SJSA1 (cell line): Measurements from ENCODE around the gene DUSP7. TPM values are rescaled to one million over a fixed set of nuclear protein-coding genes. Genes with fewer than 3 reads are reported as not detected.

Experiments
- DNase-seq, 2 experiments: peaks; one replicate each; pipeline ENCODE4 v3.0.0-alpha.2; 2015 to 2020; ENCODE audit warnings: low spot score in 2 of 2, low read depth in 1 of 2
- H3K27ac ChIP-seq: fragments of 250-450 bp; sonication (Bioruptor Pico); 2 replicates; pipeline ENCODE4 v1.5.1; 2020; ENCODE audit warnings: mild to moderate bottlenecking, moderate library complexity
- H3K27me3 ChIP-seq: fragments of 250-450 bp; sonication (Bioruptor Pico); replicated peaks from 2 replicates; pipeline ENCODE4 v1.5.1; 2020; ENCODE audit warnings: mild to moderate bottlenecking, moderate library complexity
- H3K36me3 ChIP-seq: fragments of 250-450 bp; sonication (Bioruptor Pico); 2 replicates; pipeline ENCODE4 v1.5.1; 2020; ENCODE audit warnings: mild to moderate bottlenecking
- H3K4me1 ChIP-seq: fragments of 250-450 bp; sonication (Bioruptor Pico); replicated peaks from 2 replicates; pipeline ENCODE4 v1.6.1; 2021; ENCODE audit warnings: mild to moderate bottlenecking
- H3K4me3 ChIP-seq: fragments of 250-450 bp; sonication (Bioruptor Pico); 2 replicates; pipeline ENCODE4 v1.5.1; 2020; ENCODE audit warnings: mild to moderate bottlenecking
- H3K9me3 ChIP-seq: fragments of 250-450 bp; sonication (Bioruptor Pico); replicated peaks from 2 replicates; pipeline ENCODE4 v1.5.1; 2020; ENCODE audit warnings: mild to moderate bottlenecking
- total RNA-seq: library from RNA; depleted of rRNA; stranded (reverse); fragments of >200 nt; shearing (Covaris generic); gene quantifications from 2 replicates; pipeline ENCODE4 v1.2.3, GENCODE V29; 2014

DUSP7 gene
- total RNA-seq, 1 experiment from 2014 or later, result 13.3 TPM

DNA sequence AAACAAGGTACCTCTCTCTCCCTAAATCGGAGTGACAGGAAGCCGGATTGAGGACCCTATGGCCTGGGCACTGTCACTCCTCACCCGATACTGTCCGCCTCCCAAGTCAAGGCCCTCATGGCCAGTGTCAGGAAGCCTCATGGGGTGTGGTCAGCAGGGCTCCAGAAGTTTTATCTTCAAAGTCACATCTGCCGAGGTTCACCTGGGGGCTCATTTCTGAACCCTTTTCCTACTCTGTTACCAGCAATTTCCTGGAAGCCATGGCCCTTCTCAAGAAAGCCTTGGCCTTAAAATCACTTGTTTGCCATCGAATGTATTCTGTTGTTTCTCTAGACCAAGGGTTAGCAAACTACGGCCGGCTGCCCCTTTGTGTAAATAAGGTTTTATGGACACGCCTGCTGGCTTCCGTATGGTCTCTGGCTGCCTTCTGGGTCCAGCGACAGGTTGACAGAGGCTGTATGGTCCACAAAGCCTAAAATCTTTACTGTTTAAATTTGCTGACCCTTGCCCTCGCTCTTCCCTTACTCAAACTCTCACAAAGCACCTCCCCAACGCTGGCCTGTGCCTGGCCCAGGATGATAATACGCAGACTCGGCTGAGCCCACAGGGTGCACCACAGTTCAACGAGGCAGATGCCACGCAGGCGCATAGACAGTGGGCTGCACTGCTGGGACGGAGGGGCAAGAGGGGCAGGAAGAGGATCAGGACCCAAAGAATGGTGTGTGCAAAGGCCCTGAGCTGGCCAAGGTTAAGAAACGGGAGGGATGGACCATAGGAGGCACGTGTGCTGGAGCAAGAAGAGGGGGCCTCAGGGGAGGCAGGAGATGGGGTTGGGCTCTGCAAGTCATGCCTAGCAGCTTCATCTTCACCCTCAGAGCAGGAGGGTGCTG is 24.7 kb upstream of the DUSP7 start:
- Histone ChIP-seq H3K27me3 (no peaks in the 10 kb centered on the region), H3K4me1 (no peaks in the 10 kb centered on the region), H3K4me3 (no peak overlapping the region), H3K27ac (no peak overlapping the region), H3K36me3 (peaks cover 8% of the 10 kb centered on the region; the same call in 1 of the 2 replicates), H3K9me3 (no peaks in the 10 kb centered on the region)
- no peak for DNase-seq

DNA sequence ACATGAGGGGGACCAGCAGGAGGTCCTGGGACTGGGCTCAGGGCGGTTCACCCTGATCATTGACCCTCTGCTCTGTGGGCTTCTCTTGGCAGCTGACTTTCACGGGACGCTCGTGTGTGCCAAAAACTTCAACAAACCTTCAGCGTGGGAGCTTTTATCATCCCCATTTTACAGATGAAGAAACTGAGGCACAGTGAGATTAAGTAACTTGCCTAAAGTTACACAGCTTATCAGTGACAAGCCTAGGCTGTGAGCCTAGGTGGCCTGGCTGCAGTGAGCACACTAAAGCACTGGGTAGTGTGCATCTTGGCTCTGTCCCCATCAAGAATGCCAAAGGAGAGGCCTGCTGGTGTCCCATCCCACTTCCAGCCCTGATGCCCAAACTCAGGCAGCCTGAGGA is 23.6 kb upstream of the DUSP7 start:
- no peaks in the 10 kb centered on the region for H3K9me3 ChIP-seq
- DNase-seq, result no peak
- H3K27ac ChIP-seq, result no peak overlapping the region

GRCh38 chr3:52078781-52079560 is 22.6 kb upstream of the DUSP7 start:
- H3K27ac ChIP-seq, result no peak overlapping the region
- peaks cover 23% of the 10 kb centered on the region for H3K36me3 ChIP-seq
- no peak overlapping the region for H3K4me3 ChIP-seq
- H3K4me1 ChIP-seq, result no peaks in the 10 kb centered on the region
- no peak for DNase-seq
- no peaks in the 10 kb centered on the region for H3K27me3 ChIP-seq
- H3K9me3 ChIP-seq, result no peaks in the 10 kb centered on the region

More for the DNA sequence above, 23.6 kb upstream of the DUSP7 start:
- H3K4me1 ChIP-seq, result no peaks in the 10 kb centered on the region
- H3K4me3 ChIP-seq, result no peak overlapping the region
- no peaks in the 10 kb centered on the region for H3K27me3 ChIP-seq
- H3K36me3 ChIP-seq, result peaks cover 14% of the 10 kb centered on the region

- H3K4me3 ChIP-seq, result no peak overlapping the region
- no peaks in the 10 kb centered on the region for H3K4me1 ChIP-seq
- no peaks in the 10 kb centered on the region for H3K9me3 ChIP-seq
- no peak for DNase-seq
- peaks cover 18% of the 10 kb centered on the region for H3K36me3 ChIP-seq
- H3K27me3 ChIP-seq, result no peaks in the 10 kb centered on the region
- H3K27ac ChIP-seq, result no peak overlapping the region
Observed at GRCh38 chr3:52077925-52078324, 21.6 kb upstream of the DUSP7 start.

- no peaks in the 10 kb centered on the region for H3K27me3 ChIP-seq
- H3K36me3 ChIP-seq, result peaks cover 18% of the 10 kb centered on the region
- no peak overlapping the region for H3K4me3 ChIP-seq
- no peak overlapping the region for H3K27ac ChIP-seq
- H3K9me3 ChIP-seq, result no peaks in the 10 kb centered on the region
- H3K4me1 ChIP-seq, result no peaks in the 10 kb centered on the region
- no peak for DNase-seq
Observed at GRCh38 chr3:52076896-52077780, 20.8 kb upstream of the DUSP7 start.

GRCh38 chr3:52073490-52073889 is 17.1 kb upstream of the DUSP7 start:
- Histone ChIP-seq H3K4me3 (no peak overlapping the region), H3K9me3 (no peaks in the 10 kb centered on the region), H3K27me3 (no peaks in the 10 kb centered on the region), H3K27ac (no peak overlapping the region), H3K36me3 (peaks cover 18% of the 10 kb centered on the region), H3K4me1 (peaks cover 12% of the 10 kb centered on the region)
- no peak for DNase-seq

GRCh38 chr3:52072471-52072870 is 16.1 kb upstream of the DUSP7 start:
- Histone ChIP-seq H3K27ac (no peak overlapping the region), H3K4me1 (peaks cover 12% of the 10 kb centered on the region), H3K27me3 (no peaks in the 10 kb centered on the region), H3K4me3 (no peak overlapping the region), H3K36me3 (peaks cover 18% of the 10 kb centered on the region), H3K9me3 (no peaks in the 10 kb centered on the region)
- no peak for DNase-seq

DNA sequence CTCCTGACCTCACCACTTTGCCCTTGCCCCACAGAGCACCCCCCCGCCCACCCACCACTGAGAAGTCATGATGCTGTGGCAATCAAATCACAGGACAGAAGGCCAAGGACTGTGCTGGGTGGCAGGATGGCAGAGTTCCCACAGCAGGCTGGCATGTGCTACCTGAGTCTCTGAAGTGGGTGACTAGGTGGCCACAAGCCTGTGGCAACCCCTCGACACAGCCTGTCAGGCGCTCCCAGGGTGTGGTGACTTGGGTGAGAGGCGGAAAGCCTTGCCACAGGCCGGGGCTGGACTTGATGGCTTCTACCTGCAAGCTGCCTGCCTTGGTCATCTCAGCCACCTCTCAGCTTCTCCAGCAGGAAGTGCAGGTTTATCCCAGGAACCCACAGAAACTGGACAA is 15.6 kb upstream of the DUSP7 start:
- Histone ChIP-seq H3K27me3 (no peaks in the 10 kb centered on the region), H3K4me1 (peaks cover 12% of the 10 kb centered on the region), H3K4me3 (no peak overlapping the region), H3K36me3 (peaks cover 18% of the 10 kb centered on the region), H3K27ac (no peak overlapping the region), H3K9me3 (no peaks in the 10 kb centered on the region)
- DNase-seq, result no peak

GRCh38 chr3:52070724-52071621 is 14.6 kb upstream of the DUSP7 start:
- Histone ChIP-seq H3K4me3 (no peak overlapping the region), H3K4me1 (peaks cover 12% of the 10 kb centered on the region), H3K36me3 (peaks cover 18% of the 10 kb centered on the region), H3K27ac (no peak overlapping the region; the same call in 1 of the 2 replicates), H3K27me3 (no peaks in the 10 kb centered on the region), H3K9me3 (no peaks in the 10 kb centered on the region)
- DNase-seq, result no peak

- Histone ChIP-seq H3K27me3 (no peaks in the 10 kb centered on the region), H3K36me3 (peaks cover 11% of the 10 kb centered on the region), H3K4me1 (peaks cover 12% of the 10 kb centered on the region), H3K4me3 (no peak overlapping the region), H3K9me3 (no peaks in the 10 kb centered on the region), H3K27ac (no peak overlapping the region)
- no peak for DNase-seq
Observed at GRCh38 chr3:52069855-52070254, 13.5 kb upstream of the DUSP7 start.

DNA sequence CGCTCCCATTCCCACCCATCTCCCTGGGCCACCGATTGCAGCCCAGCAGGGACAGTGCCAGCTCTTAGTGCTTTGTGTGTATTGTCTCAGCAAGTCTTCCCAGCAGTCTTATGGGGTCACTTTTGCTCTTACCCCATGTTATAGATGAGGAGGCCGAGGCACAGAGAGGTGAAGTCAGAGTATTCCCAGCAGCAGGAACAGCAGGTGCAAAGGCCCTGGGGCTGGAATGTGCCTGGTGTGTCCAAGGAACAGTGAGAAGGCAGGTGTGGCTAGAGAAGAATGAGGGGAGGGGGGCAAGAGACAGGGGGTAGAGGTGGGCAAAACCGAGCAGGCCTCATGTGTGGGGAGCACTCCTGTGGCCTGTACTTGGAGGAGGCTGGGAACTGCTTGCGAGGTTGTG is 12.8 kb upstream of the DUSP7 start:
- Histone ChIP-seq H3K27ac (no peak overlapping the region), H3K27me3 (no peaks in the 10 kb centered on the region), H3K4me1 (peaks cover 12% of the 10 kb centered on the region), H3K4me3 (no peak overlapping the region), H3K36me3 (peaks cover 4% of the 10 kb centered on the region; the same call in 1 of the 2 replicates), H3K9me3 (no peaks in the 10 kb centered on the region)
- DNase-seq, result no peak

- H3K27me3 ChIP-seq, result no peaks in the 10 kb centered on the region
- no peak overlapping the region for H3K27ac ChIP-seq
- H3K4me1 ChIP-seq, result peaks cover 12% of the 10 kb centered on the region
- no peak overlapping the region for H3K4me3 ChIP-seq
- H3K36me3 ChIP-seq, result 0 out of 2 replicates have a peak, but pooled peaks cover 4% of the 10 kb centered on the region
- DNase-seq, result no peak
- H3K9me3 ChIP-seq, result no peaks in the 10 kb centered on the region
Observed at GRCh38 chr3:52068730-52069129, 12.4 kb upstream of the DUSP7 start.
